Gastrocnemius medialis (tissue), 4 donors: ENCODE data around the gene WDFY2. TPM values are rescaled to one million over a fixed set of nuclear protein-coding genes. Genes with fewer than 3 reads are reported as not detected.

Experiments
- ATAC-seq, 2 donors: fragments of 150-250 bp; one replicate each; pipeline ENCODE4 v1.9.1; 2016
- DNase-seq, 2 donors: peaks; one replicate each; pipeline ENCODE4 v3.0.0-alpha.2; 2019
- H3K27ac ChIP-seq, 4 donors: fragments of 200-600 bp; sonication (generic); 1 replicate in 1 of 4; 2 replicates in 3 of 4; pipeline ENCODE4 v1.5.1; 2016 to 2018; ENCODE audit warnings: mild to moderate bottlenecking in 2 of 4, moderate library complexity in 1 of 4
- H3K27me3 ChIP-seq, 3 donors: fragments of 200-600 bp; sonication (generic) in 2 of 3; 1 replicate in 1 of 3; 2 replicates in 2 of 3; pipeline versions ENCODE4 v1.5.1 to v1.6.0; 2016 to 2019; ENCODE audit warnings: mild to moderate bottlenecking in 1 of 3, moderate library complexity in 1 of 3
- H3K36me3 ChIP-seq, 2 donors: fragments of 200-600 bp; sonication (generic) in 1 of 2; one replicate each; pipeline ENCODE4 v1.5.1; 2017 to 2018
- H3K4me1 ChIP-seq, 2 donors: fragments of 200-600 bp; sonication (generic) in 1 of 2; one replicate each; pipeline ENCODE4 v1.5.1; 2016 to 2017; ENCODE audit warnings: mild to moderate bottlenecking in 2 of 2
- H3K4me3 ChIP-seq, 4 donors: fragments of 200-600 bp; sonication (generic) in 3 of 4; 1 replicate in 1 of 4; 2 replicates in 3 of 4; pipeline ENCODE4 v1.5.1; 2016 to 2019; ENCODE audit warnings: mild to moderate bottlenecking in 2 of 4
- H3K9me3 ChIP-seq, 3 donors: fragments of 200-600 bp; sonication (generic) in 2 of 3; 1 replicate in 1 of 3; 2 replicates in 2 of 3; pipeline ENCODE4 v1.5.1; 2016 to 2019
- POLR2A ChIP-seq, 2 donors: fragments of 450-650 bp; IDR thresholded peaks; one replicate each; pipeline ENCODE4 v1.6.1; 2017; ENCODE audit warnings: antibody characterized with exemption in 2 of 2, mild to moderate bottlenecking in 2 of 2, moderate library complexity in 2 of 2
- in situ Hi-C, 4 donors: fragments of 200-750 bp; cut with MboI; loops; one replicate each; pipeline versions ENCODE4 v1.15.0 to v1.8.0; 2017; ENCODE audit warnings: low sequenced_read_pairs in 4 of 4
- intact Hi-C: fragments of 100-400 bp; cut with DNase I; formaldehyde crosslinking; loops from one replicate; pipeline ENCODE4 v1.15.1; 2023; ENCODE audit warnings: low total_unique reads
- microRNA-seq, 2 donors: library from miRNA; unstranded; fragments of <30 nt; microRNA quantifications; one replicate each; pipeline ENCODE4, GENCODE V29; 2016; ENCODE audit warnings: borderline replicate concordance in 2 of 2
- total RNA-seq, 4 donors: library from RNA; depleted of rRNA; stranded (reverse); fragments of >200 nt; gene quantifications; one replicate each; pipeline versions ENCODE4 v1.1.0 to v1.2.3, GENCODE V29; 2016
- TF ChIP-seq, protein P1 (sequence below), 5 experiments: fragments of 450-650 bp in 3 of 5; fragments of 200-600 bp in 2 of 5; sonication (generic) in 2 of 5; IDR thresholded peaks in 4 of 5; conservative IDR thresholded peaks in 1 of 5; 1 replicate in 4 of 5; 2 replicates in 1 of 5; pipeline ENCODE4 v1.5.1; 2016 to 2019; ENCODE audit warnings: antibody characterized with exemption in 5 of 5, mild to moderate bottlenecking in 3 of 5, moderate library complexity in 3 of 5

Gene WDFY2
- total RNA-seq, 4 donors from 2014 or later, result 0.98 to 2.8 (median 1.7) TPM

DNA sequence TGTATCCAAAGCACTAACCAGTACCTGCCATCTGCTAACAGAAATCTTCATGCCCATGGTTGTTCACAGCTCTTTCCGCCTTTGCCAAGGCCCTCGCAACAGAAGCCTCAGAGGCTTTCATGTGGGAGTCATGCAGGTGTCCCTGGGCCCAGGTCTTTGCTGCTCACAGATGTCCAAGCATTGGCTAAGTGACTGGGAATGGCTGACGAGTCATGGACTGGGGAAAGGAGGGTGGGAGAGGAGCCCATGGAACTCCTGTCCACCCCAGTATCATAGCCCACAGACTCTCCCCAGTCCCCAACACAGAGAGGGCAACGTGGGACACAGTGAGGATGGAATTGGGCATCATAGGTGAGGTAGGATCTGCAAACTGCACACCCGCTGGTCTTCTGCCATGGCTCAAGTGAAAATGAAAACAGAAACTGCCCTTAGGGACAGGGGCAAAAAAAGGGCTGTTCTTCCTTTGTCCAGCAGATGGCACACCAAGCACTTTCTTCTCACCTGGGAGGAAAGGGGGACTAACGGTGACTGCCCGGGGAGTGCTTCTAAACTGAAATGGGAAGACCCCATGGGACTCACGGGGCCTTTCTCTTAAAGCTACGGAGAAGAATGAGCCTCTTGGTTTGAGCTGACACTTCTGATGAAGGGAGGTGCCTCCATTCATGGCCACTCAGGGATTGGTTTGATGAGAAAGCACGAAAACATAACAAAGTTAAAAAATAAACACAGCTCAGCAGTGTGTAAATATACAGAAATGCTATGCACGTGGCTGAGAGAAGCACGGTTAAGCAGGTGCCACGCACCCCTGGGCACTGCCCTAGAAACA is 230.8 kb downstream of the WDFY2 start:
- no peaks in the 10 kb centered on the region for H3K9me3 ChIP-seq
- in situ Hi-C loops (loop anchor here (10.0 to 25.0 kb wide), 8 partner anchors 197 to 640 kb away; partner anchors contain the start of genes NEK5 (in 2 of the 4), ALG11 (in 1 of the 4), ATP7B (in 1 of the 4) and CKAP2 (in 1 of the 4)), intact Hi-C loops (loop anchor here (1.0 to 5.0 kb wide), 3 partner anchors 17 to 312 kb away; partner anchors contain the start of genes ALG11 and ATP7B)
- ATAC-seq (peak; percentile 46 to 79), DNase-seq (peak in 1 of 2 donors; percentile 51)
- peak overlapping the region in 2 of 4 donors; percentile 13 to 33 for H3K4me3 ChIP-seq
- H3K27ac ChIP-seq, result no peak overlapping the region
- peaks cover 16 to 21% of the 10 kb centered on the region in 2 donors for H3K4me1 ChIP-seq
- TF ChIP-seq POLR2A (IDR thresholded peaks at IDR 0.05), result no peak
- TF ChIP-seq, protein P1, sequence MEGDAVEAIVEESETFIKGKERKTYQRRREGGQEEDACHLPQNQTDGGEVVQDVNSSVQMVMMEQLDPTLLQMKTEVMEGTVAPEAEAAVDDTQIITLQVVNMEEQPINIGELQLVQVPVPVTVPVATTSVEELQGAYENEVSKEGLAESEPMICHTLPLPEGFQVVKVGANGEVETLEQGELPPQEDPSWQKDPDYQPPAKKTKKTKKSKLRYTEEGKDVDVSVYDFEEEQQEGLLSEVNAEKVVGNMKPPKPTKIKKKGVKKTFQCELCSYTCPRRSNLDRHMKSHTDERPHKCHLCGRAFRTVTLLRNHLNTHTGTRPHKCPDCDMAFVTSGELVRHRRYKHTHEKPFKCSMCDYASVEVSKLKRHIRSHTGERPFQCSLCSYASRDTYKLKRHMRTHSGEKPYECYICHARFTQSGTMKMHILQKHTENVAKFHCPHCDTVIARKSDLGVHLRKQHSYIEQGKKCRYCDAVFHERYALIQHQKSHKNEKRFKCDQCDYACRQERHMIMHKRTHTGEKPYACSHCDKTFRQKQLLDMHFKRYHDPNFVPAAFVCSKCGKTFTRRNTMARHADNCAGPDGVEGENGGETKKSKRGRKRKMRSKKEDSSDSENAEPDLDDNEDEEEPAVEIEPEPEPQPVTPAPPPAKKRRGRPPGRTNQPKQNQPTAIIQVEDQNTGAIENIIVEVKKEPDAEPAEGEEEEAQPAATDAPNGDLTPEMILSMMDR (IDR thresholded peaks at IDR 0.05 in 4 of 5, conservative IDR thresholded peaks at IDR 0.05 in 1 of 5), result peak; percentile 58 to 85 (median 78)
- H3K36me3 ChIP-seq, result no peaks in the 10 kb centered on the region
- H3K27me3 ChIP-seq, result no peaks in the 10 kb centered on the region

DNA sequence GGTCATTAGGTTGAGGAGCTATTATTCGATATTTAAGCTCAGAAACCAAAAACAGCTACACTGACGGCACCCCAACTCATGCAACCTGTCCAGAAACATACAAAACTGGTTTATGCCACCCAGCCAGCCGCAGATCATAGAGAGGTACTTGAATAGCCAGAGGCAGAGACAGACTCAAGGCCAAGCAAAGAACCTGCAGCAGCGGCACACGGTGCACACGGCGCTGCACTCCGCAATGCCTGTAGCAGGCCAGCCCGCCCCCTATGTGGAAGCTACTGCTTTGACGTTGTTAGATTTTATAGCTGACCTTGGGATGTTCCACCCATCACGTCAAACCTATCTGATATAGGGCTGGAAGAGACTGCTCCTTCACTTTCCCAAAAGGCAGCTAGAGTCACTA is 231.6 kb downstream of the WDFY2 start:
- ATAC-seq (no peak), DNase-seq (no peak)
- intact Hi-C loops, result loop anchor here (1.0 to 2.0 kb wide), 2 partner anchors 16 to 311 kb away; no protein-coding TSS in a partner anchor
- in situ Hi-C loops, result loop anchor here (10.0 to 25.0 kb wide), 8 partner anchors 196 to 639 kb away; partner anchors contain the start of genes NEK5 (in 2 of the 4), ALG11 (in 1 of the 4), ATP7B (in 1 of the 4) and CKAP2 (in 1 of the 4)
- Histone ChIP-seq H3K4me1 (peaks cover 16 to 21% of the 10 kb centered on the region in 2 donors), H3K27me3 (no peaks in the 10 kb centered on the region), H3K4me3 (no peak overlapping the region), H3K27ac (no peak overlapping the region), H3K9me3 (no peaks in the 10 kb centered on the region), H3K36me3 (no peaks in the 10 kb centered on the region)
- TF ChIP-seq, protein P1 (IDR thresholded peaks at IDR 0.05 in 4 of 5, conservative IDR thresholded peaks at IDR 0.05 in 1 of 5), result no peak
- no peak for TF ChIP-seq POLR2A (IDR thresholded peaks at IDR 0.05)

DNA sequence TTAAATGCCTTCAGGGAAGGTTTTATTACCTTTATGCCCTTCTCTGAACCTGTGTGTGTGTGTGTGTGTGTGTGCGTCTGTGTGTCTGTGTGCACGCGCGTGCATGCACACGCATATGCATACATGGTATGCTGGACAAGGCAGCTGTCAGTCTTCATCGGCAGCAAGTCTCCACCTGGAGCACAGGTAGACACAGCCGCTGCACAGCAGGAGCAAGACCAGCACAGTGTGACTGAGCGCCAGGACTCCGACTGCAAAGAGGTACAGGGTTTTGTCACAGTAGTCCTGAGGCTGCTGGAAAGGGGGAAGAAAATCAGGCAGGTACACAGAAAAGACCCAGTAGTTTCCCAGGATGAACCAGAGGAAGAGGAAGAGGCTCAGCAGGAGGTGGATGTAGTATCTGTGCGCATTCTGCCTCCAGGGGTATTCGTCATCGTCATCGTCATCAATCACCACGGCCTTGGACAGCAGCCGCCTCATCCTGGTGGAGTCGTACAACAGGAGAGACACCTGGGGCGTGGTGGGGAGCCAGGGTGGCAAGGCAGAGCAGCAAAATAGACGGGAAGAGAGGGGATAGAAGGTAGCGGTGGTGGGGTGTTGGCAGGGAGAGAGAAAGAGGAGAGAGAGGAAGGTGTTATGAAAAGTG is 232.5 kb downstream of the WDFY2 start:
- H3K27me3 ChIP-seq, result no peaks in the 10 kb centered on the region
- ATAC-seq, result no peak
- no peaks in the 10 kb centered on the region for H3K36me3 ChIP-seq
- H3K4me3 ChIP-seq, result no peak overlapping the region
- no peak for DNase-seq
- H3K27ac ChIP-seq, result no peak overlapping the region
- intact Hi-C loops (no loop called here), in situ Hi-C loops (loop anchor here (10.0 to 25.0 kb wide), 8 partner anchors 196 to 638 kb away; partner anchors contain the start of genes NEK5 (in 2 of the 4), ALG11 (in 1 of the 4), ATP7B (in 1 of the 4) and CKAP2 (in 1 of the 4))
- H3K4me1 ChIP-seq, result peaks cover 16 to 21% of the 10 kb centered on the region in 2 donors
- no peak for TF ChIP-seq POLR2A (IDR thresholded peaks at IDR 0.05)
- TF ChIP-seq, protein P1 (IDR thresholded peaks at IDR 0.05 in 4 of 5, conservative IDR thresholded peaks at IDR 0.05 in 1 of 5), result no peak
- no peaks in the 10 kb centered on the region for H3K9me3 ChIP-seq

Small RNA genes within 50 kb of the gene (microRNA-seq; reads per million reads assigned to microRNA genes)
- gene MIR4703, result 0 reads per million in 2 donors

Other genes starting within 250 kb of the WDFY2 start
- gene SERPINE3, start 244.8 kb upstream of the WDFY2 start, total RNA-seq, result not detected
- 10 to 100 TPM; 16.5 to 24.4 (median 18.0) TPM for gene INTS6, start 131.4 kb upstream of the WDFY2 start, total RNA-seq
- gene DHRS12, start 219.7 kb downstream of the WDFY2 start, total RNA-seq, result 1 to 10 TPM; 1.8 to 6.0 (median 4.7) TPM